Smooth muscle cell of the brain vasculature (primary cell): ENCODE measurements around the gene B4GALT1.
"Not testable (repeated sequence)": the region's sequence is repeated elsewhere in the genome, so short reads cannot be mapped to it uniquely, and the experiment has no call there.

Experiments
- DNase-seq: peaks from one replicate; pipeline ENCODE4 v3.0.0-alpha.2; 2012; ENCODE audit warnings: low read depth, low spot score

B4GALT1 gene

DNA sequence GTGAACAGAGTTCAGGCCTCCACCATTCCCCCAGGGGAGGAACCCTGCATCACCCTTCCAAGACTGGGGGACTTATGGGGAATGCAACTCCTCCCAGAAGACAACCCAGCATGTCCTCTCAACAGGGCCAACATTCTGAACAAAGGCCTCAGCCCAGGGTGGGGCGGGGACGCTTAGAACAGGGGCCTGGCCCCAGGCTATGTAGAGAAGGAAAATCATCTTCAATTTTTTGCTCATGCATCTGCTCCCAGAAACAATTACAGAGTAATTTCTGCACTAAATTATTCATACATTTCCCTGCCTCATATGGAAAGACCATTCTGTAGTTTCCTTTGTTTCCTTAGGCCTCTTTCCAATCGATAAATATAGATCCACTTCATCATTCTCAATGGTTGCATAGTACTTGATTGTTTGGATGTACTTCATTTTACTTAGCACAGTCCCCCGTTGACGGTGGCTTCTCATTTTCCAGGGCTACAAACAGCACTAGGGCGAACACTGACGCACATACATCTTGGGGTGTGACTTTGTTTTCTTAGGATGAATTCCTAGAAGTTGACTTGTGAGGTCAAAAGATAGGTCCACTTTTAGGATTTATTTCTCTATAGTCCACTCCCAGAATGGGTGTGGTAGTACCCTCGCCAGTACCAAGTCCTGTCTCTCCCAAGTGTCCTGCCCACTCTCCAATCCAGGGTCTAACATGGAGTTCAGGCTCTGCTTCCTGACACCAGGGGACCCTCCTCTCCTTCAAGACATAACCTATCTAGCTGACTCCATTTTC lies 63.4 kb downstream of the B4GALT1 start:
- DNase-seq: no peak

DNA sequence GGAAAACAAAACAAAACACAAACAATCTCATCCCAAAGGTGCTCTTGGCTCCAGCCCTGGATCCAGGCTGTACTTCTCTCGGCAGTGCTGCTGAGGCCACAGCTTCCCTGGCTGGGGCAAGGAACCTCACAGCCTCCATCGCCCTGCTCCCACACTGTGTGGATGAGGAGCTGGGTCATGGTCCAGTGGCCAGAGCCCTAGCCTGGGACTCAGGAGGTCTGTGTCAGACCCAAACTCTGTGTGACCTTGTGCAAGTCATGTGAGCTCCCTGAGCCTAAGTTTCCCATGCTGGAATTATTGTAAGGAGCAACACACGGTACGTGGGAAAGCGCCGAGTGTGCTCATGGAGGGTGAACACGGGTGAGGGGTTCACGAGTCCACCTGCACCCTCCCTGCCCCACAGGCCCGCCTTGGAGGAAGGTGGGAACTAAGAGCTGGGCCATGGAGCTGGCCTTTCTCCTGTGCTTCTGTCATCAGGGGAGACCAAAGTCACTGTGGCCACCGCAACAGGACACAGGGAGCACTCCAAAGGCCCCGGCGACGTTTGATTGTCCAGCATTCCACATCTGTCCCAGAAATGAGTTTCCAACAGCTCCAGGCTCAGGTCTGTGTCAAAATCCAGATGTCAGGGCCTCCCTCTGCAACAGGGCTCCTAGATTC lies 64.5 kb downstream of the B4GALT1 start:
- DNase-seq: no peak

DNA sequence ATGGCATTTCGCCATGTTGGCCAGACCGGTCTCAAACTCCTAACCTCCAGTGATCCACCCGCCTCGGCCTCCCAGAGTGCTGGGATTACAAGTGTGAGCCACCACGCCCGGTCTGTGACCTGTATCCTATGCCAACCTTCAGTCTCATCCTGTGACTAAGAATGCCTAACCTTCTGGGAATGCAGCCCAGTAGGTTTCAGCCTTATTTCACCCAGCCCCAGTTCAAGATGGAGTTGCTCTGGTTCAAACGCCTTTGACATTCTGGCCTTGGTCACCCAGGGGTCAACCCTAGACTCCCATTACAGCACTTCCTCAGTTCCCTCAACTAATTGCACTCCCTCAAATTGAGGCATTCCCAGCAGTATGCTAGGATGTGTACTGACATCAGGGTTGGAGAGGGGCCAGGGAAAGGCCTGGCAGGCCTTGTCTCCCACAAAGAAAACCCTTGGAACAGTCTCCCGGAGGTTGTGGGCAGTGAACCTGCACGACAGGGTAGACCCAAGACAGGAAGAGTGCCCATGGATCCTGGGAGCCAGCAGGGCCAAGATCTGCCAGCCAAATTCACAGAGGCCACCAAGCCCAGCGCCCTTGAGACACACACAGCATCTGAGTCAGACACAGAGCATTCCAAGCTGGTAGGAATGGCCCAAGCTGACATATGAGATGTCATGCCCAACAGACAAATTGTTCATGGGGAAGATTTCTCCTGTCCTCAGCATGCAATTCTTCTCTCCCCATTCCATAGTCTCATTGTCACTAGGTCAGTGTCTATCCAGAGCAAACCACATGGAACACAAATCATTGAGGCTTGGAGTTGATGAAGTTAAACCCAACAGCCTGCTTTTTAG lies 65.8 kb downstream of the B4GALT1 start:
- no peak for DNase-seq

DNA sequence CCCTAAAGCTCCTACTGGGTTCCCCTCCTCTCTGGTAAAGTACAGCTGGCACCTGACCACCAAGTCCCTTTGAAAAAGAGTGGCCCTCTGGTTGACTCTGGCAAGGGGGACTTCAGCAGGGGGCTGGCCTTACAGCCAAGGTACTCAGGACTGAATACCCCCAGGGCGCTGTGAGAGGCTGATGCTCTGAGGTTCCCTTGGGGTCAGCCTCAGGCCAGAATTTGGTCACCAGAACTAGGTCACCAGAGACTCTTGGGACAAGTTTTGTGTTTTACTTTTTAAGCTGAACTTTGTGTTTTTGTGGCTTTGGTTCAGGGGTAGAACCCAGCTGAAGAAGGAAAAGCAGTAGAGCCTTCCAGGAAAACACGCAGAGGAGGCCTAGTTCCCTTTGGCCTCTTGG lies 67.4 kb downstream of the B4GALT1 start:
- DNase-seq: no peak

DNA sequence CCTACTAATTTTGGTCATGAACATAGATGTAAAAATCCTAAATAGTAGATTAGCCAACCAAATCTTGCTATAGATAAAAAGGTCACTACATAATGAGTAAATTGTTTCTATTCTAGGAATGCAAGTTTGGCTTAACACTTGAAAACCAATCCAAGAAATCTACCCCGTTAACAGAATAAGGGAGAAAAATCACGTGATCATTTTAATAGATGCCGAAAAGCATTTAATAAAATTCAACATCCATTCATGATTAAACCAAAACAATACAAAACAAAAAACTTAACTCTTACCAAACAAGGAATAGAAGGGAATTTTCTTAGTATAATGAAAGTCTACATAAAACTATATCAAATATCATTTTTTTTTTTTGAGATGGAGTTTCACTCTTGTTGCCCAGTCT lies 69.9 kb downstream of the B4GALT1 start:
- DNase-seq: no peak

DNA sequence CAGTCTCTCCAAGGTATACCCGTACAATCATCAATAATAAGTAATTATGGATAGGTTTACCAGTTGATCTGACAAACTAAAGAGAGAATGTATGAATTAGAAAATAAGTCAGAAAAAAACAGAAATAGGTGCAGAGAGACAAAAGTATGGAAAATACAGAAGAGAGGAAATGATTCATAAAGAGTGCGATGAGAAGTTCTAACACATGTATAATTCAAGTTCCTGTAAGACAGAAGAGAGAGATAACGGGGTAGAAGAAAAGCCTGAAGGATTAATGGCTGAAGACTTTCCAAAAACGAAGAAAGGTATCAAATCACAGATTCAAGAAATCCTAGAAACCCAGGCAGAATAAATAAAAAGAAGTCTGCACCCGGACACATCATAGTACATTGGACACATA lies 74.5 kb downstream of the B4GALT1 start:
- no peak for DNase-seq

DNA sequence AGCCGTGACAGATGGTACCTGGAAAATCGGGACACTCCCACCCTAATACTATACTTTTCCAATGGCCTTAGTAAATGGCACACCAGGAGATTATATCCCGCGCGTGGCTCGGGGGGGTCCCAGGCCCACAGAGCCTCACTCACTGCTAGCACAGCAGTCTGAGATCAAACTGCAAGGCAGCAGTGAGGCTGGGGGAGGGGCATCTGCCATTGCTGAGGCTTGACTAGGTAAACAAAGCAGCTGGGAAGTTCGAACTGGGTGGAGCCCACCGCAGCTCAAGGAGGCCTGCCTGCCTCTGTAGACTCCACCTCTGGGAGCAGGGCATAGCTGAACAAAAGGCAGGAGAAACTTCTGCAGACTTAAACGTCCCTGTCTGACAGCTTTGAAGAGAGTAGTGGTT lies 81.5 kb downstream of the B4GALT1 start:
- DNase-seq: not testable (repeated sequence)

DNA sequence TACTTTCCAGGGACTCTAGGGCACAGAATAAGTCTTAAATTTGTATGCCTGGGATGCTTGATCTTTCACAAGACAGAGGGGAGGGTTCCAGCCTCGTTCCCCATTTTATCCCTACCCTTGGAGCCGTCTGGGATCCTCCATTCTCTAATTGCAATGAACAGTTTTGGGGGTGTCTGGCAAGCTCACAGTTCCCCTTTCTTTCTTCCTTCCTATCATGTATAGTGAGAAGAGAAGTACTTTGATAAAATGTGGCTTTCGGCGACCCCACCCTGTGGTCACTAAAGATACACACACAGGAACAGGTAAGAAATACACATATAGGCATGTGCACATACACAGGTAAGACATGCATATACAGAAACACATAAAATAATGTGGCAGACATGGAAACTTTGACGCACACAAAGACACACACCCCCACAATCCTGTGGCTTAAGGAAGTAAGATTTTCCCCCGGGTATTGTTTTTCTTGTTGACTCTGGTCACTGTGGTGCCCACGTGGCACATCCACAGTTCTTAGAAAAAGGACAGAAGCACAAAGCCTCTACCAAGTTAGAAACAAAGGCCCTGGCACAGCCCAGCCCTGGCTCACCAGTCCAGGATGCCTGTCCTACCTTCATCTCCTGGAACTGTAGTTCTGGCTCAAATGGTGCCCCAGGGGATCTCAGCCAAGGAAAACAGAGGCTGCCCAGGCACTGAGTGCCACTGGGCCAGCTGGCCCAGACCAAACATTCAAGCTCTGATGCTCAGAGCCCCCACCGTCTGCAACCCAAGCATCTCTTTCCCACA lies 84.4 kb downstream of the B4GALT1 start:
- DNase-seq: no peak

DNA sequence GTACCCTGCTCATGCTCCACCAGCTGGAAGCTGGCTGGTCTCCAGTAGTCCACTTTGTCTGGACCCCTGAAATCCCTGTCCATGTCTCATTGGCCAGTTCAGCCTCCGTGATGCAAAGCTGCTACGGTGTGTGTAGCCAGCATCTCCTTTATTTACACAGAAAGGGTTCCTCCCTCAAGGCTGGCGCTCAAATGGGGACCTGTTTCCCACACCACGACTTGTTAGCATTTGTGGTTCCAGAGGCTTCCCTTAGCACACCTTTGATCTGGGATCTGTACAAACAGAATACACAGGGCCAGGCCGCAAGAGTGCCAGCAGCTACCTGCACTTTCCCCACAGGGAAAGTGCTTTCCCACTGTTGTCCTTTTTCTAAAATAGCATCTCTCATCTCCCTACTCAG lies 85.0 kb downstream of the B4GALT1 start:
- DNase-seq: no peak

DNA sequence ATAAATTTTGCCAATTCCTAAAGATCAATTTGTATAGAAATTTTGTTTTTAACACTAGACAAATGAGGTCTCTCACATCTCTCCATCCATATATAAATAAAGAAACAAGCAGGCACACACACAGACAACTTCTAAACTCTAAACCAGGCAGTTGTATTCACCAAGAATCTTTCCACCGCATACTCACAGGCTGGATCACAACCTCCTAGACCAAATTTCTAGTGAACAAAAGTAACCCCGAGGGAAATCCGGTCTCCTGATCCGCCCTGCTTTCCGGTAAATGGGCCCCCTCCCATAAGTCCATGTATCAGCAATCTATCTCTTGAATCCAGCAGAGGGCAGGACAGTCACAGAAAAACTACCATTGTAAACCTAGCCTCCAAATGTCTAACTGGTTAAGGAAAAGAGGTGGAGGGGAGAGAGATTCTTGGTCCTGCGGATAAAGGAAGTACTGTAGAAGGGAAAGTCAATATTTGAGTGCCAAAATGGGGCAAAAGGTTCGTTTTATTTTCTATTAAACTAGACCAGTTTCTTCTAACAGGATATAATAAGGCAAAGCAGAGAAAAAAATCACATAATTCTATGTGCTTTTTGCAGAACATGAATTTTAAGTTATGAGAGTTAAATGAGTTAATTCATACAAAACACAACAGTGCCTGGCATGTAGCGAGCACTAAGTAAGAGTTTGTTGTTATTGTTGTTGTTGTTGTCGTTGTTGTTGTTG lies 85.8 kb downstream of the B4GALT1 start:
- DNase-seq: peak; percentile 84

DNA sequence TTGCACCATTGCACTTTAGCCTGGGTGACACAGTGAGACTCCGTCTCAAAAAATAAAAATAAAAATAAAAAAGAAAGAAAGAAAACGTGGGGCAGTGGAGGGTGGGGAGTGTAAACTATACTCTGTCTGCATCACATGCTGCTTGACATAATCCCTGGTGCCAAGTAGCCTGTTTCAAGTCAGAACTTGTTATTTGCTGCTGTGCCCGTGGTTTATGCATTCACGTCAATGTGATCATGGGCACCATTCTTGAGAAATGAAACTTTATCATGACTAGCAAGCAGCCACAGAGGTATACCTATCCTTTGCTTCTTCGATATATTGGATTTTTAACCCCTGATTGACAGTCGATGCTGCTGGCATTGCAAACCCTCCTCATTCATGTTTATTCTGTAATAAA lies 86.6 kb downstream of the B4GALT1 start:
- DNase-seq: no peak

DNA sequence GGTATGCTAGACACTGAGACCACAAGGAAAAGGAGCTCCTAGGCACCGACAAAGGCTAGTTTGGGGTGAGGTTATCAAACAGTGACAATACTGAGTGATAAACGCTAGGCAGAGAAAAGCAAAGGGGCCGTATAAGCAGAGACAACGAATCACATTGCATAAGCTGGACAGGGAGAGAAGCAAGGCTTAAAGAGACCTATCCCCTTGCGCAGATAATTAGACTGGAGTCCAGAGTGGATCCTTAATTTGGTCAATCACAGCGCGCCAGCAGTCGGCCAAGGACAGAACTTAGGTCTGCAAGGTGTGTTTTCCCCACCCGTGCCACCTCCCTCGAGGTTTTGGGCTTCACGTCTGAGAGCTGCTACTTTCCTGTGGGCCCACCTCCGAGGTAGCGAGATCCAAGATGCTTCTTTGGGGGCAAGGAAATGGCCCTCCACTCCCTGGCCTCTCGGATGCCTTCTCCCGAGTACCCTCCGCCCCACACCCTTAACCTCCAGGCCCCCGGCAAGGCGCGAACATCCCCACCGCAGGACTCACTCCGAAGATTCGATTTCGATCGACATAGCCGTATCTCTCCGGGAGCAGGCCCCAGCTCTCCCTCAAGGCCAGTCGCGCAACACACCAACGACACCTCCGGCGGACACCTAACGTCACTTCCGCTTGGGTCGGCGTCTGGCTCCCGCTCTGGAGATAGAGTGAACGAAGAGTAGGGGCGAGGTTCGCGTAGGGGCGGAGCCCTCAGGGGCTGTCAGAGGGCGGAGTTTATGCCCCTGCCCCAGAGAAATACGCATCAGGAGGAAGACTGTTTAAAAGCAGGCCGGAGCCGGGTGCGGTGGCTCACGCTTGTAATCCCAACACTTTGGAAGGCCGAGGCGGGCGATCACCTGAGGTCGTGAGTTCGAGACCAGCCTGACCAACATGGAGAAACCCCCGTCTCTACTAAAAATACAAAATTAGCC lies 90.8 kb downstream of the B4GALT1 start, which contains the start of gene SMU1:
TSS of gene SMU1 (minus strand) at position 629 of the 959 bp plus-strand sequence. CDS start at position 563, 66 bp downstream.
- DNase-seq: peak; percentile 91

DNA sequence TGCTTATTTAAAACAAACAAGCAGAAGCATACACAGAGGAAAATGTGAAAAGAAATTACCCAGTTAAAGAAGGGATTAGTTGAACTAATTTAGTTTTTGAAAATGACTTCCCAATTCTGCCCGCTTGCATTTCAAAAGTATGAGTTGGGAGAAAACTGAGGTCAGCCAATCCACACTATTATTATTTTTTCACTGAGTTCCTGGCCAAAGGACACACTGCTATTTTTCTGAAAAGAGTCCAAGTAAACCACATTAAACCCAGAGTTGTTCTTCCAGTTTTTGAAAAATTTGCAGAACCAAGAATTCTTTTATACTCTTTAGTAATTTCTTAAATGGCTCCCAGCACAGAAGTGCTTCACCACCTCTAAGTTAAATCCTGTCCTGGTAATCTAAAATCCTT lies 98.1 kb downstream of the B4GALT1 start:
- no peak for DNase-seq

DNA sequence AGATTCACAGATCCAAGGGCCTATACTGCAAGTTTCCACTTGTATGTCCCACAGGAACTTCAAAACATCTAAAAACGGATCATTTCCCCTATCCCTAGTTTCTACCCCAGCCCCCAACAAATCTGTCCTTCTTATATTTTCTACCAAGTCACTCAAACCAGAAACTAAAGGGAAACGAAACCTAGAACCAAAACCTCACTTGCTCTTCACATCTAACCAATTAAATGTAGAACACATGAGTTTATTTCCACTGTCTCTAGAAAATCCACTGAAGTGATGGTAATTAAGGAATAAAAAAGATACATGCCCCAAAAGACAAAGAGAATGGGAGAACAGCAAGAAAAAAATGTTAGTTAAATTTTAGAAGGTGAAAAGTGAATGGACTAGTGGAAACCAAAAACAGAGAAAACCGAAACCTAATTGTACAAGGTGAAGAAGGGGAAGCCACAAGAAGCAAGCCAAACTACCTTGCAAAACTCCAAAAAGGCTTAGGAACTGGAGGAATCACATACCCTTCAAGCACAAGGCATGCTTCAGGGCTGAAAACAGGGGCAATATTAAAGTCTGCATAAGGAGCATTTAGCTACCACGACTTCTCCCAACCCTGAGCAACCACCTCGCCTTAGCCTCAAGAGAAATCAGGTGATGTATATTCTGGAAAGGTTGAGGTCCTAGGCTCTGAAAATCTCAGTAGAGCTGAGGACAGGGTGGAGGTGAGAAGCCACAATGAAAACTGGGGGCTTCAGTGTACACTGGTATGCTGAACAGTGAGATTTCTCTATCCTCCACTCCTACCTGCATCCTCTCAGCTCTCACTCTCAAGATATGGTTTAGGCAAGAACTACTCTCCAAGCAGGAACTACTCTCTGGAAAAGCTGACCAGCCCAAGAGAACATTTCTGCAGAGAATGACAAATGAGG lies 101.7 kb downstream of the B4GALT1 start:
- no peak for DNase-seq
